Muscle of arm (tissue), 12 donors: Measurements from ENCODE around the gene MEAF6. TPM values are rescaled to one million over a fixed set of nuclear protein-coding genes. Genes with fewer than 3 reads are reported as not detected.
A peak's percentile ranks its signal among the peaks of the same experiment; 100 is the strongest.

Source experiments
- DNase-seq: peaks from one replicate; pipeline ENCODE4 v3.0.0-alpha.2; 2013
- polyA plus RNA-seq, 12 donors: library from polyadenylated mRNA; unstranded; fragments of 120-200 nt; gene quantifications; one replicate each; pipeline ENCODE4 v1.2.1, GENCODE V29; 2013; ENCODE audit not compliant: insufficient read length in 12 of 12

The MEAF6 gene
- polyA plus RNA-seq, 12 donors, result 37.1 to 65.6 (median 48.4) TPM; not detected in 1

DNA sequence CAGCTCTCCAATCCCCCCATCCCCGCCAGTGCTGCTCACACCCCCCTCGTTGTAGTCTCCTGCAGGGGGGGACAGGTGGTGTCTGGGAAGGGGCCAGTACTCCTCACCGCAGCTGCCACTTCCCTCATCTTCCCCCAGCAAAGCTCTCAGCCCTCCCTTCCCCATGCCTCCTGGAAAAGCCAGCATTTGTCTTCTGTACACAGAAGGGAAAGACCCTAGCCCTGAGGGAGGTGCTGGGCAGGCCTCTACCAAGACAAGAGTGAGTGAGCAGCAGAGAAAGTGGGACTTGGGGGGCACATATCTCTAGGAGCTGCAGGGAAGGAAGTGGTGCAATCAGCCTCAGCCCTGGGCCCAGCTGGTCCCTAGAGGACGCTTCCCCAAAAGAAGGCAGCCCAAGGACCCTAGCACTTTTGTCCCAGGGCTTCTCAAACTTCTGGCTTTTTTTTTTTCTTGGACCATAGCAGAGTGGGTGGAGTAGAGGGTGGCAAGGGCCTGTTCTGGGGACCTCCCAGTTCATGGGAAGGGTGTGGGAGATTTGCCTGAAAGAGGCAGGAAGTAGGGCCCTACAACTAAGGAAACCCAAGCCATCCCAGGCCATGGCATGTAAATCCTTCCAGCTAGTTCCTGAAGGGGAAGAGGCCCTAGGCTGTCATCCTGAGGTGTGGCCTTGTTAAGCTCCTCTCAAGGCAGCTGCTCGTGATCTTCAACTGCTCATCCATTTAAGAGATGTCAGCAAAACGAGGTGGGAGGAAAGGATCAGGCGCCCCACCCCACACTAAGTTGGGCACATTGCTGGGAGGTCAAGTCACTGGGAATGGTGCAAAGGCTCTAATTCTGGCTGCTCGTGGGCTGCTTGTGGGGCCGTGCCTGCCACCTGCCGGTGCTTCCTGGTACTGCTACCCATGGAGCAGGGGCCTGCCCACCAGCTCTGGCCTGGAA lies 27.6 kb downstream of the MEAF6 start:
- DNase-seq, result peak; percentile 72

DNA sequence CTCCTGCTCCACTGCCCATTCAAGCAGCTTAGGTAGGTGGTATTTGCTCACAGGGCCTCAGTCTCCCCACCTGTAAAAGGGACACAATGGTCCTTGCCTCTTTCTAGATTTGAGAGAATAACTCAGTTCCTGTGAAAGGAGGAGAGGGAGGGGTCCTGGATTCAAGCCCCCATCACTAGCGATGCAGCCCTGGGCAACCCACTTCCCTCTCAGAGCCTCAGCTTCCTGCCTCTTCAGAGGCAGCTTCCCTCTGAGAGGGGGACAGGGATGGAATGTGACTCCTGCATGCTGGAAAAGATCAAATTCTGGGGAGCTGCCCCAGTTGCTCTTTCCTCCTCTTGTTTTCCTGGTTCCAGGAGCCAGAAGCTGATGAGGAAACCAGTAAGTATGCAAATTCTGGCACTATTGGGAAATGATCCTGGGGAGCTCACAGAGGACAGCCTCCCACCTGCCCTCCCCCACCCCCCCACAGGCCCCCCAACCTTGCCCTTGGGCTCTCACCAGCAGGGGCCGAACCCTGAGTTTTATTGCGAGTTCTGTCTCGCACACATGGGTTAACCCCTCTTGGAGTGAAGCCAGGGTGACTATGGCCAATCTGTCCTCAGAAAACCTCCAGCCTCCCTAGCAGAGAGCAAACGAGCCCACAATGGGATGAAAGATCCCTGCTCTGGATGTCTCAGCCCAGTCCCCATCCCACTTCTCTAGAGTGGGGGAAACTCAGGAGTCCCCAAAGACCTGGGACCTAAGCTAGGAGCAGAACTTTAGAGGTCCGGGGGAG lies 28.5 kb downstream of the MEAF6 start:
- no peak for DNase-seq

DNA sequence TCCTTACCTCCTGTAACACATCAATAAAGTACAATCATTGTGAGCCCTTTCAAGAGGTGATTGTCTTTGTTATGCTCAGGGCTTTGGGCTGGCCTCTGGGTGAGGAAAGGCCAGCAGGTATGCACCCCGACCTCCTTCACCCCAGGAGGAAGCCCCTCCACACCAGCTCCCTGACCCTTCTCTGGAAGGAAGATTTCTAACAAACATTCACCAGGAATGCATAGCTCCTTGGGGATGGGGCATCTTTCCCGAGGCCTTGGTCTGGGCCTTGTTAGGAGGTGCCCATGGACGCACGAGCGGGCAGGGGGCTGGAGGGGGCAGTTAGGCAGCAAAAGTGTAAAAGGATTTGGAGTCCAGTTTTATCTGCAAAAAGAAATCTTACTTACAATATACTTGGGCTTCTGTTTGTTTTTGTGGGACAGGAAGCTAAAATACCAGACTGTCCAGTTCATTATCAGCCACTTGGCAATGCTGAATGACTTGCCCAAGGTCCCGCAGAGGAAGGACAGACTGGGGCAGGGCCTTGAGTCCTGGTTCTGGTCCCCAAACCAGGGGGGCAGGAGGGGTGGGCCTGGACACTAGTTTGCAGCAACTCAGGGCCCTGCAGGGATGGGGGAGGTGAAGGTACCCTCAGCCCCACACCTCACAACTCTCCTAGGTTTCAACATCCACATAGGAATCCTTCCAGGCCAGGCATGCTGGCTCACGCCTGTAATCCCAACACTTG lies 30.1 kb downstream of the MEAF6 start:
- DNase-seq, result no peak

DNA sequence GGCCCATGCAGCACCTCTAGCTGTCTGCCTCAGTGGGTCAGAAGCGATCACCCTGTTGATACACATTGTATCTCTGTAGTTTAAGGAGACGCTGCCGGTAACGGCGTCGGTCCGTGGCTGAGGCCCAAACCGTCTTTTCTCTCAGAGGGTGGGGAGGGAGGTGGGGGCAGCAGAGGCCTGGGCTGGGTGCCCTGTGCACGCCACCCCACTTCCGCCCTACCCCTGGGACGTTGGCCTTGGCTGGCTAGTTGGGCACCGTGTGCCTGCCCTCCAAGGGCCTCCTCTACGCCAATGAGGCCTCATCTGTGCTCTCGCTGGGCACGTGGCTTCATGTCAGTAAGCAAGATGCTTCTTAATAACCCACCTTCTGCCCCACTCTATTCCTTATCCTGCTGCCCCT lies 30.8 kb downstream of the MEAF6 start:
- DNase-seq, result no peak

DNA sequence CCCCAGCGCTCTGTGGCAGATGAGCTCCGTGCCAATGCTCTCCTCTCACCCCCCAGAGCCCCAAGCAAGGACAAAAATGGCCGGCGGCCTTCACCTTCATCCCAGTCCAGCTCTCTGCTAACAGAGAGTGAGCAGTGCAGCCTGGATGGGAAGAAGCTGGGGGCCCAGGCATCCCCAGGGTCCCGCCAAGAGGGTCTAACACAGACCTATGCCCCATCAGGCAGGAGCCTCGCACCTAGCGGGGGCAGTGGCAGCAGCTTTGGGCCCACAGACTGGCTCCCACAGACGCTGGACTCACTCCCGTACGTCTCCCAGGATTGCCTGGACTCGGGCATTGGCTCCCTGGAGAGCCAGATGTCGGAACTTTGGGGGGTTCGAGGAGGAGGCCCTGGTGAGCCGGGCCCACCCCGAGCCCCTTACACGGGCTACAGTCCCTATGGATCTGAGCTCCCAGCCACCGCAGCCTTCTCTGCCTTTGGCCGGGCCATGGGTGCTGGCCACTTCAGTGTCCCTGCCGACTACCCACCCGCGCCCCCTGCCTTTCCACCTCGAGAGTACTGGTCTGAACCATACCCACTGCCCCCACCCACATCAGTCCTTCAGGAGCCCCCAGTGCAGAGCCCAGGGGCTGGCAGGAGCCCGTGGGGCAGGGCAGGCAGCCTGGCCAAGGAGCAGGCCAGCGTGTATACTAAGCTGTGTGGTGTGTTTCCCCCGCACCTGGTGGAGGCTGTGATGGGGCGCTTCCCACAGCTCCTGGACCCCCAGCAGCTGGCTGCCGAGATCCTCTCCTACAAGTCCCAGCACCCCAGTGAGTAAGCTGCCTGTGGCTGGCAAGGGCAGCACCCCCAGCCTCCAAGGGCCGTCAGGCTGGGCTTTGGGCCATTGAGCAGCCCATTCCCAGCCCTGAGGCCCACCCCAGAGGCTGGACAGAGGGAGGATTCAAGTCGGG lies 31.5 kb downstream of the MEAF6 start:
- DNase-seq, result no peak

DNA sequence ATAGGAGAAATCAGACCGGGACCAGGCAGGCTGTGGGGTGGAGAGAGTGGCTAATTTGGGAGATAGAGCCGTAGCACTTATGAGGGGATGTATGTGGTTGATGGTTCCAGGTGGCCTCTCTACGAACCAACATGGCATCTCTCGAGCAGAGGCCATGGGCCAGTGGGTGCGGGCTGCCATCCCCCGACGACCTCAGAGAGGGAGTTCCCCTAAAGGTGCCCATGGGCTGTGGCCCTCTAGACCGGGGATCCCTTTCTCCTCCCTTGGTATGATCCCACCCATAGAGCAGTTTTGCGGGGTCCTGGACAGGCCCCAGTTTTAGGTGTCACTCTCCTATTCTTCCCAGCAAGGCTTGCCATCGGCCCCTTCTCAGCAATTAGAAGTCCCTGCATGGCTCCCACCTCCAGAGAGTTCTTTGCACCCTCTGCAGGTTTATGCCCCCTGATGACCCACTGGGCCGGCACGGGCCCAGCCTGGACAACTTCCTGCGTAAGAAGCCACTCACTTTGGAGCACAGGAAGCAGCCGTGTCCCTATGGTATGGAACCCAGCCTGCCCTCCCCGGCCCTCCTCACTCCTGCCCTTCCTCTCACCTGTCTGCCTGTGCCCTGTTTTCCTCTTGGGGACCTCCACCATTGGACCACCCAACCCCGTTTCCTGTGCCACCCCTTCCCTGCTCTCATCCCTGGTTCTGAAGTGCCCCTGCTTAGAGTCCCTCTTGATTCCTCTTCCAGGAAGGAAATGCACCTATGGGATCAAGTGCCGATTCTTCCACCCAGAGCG lies 32.4 kb downstream of the MEAF6 start:
- no peak for DNase-seq

DNA sequence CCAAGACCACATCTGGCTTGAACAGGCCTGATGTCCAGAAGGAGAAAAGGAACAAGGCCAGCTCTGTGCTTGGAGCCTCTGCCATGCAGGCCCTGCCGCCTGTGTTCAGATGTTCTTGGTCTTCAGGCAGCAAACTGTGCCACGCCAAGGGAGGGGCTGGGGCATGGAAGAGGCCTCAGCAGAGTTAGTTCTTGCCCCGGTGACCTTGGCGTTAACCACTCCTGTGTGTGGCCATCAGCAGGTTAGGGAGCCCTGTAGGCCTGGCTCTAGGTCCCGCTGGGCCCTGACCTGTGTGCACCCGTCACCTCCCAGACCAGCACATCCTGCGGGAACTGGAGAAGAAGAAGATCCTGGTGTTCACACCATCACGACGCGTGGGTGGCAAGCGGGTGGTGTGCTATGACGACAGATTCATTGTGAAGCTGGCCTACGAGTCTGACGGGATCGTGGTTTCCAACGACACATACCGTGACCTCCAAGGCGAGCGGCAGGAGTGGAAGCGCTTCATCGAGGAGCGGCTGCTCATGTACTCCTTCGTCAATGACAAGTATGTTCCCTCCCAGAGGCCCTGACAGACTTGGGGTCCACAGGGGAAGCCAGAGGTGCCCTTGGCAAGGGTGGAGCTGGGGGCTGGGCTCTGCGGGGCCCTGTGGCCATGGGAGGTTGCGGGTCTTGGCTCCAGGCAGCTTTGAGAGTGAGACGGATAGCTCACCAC lies 33.1 kb downstream of the MEAF6 start:
- no peak for DNase-seq

DNA sequence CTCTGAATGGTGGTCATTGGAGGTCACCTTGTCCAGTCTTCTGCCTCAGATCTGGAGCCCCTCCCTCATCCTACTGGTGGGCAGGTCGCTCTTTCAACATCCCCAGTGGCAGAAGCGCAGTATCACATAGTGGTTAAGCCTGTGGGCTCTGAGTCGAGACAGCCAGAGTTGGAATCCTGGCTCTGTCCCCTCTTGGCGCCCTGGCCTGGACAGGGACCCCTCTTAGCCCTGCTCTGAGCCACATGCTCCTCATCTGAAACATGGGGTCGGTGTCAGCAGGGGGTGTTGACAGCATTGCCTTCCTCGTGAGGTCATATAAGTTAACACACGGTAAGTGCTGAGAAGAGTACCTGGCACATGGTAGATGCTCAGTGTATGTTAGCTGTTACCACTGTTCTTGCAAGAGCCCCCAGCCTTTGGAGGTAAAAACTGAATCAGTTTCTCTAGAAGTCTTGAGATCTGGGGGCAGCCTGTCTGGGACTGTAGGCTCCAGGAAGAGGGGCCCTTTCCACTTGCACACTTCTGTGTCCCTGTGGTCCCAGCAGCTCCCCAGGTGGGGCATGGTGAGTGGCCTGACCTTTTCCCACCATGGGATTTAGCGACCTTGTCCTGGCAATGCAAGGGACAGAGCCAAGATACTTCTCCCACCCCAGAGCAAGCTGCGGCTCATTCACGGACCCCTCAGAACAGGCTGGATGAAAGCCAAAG lies 33.8 kb downstream of the MEAF6 start:
- no peak for DNase-seq

DNA sequence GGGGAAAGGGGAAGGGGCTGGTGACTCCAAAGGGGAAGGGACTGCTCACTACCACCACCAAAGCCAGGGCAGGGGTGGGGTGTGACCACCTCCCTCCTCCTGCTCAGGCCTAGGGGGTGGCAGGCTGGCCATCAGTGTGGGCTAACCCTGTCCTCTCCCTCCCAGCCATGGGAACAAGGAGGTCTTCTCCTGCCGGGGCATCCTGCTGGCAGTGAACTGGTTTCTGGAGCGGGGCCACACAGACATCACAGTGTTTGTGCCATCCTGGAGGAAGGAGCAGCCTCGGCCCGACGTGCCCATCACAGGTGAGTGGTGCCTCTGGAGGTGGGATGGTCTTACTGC lies 34.5 kb downstream of the MEAF6 start:
- no peak for DNase-seq

DNA sequence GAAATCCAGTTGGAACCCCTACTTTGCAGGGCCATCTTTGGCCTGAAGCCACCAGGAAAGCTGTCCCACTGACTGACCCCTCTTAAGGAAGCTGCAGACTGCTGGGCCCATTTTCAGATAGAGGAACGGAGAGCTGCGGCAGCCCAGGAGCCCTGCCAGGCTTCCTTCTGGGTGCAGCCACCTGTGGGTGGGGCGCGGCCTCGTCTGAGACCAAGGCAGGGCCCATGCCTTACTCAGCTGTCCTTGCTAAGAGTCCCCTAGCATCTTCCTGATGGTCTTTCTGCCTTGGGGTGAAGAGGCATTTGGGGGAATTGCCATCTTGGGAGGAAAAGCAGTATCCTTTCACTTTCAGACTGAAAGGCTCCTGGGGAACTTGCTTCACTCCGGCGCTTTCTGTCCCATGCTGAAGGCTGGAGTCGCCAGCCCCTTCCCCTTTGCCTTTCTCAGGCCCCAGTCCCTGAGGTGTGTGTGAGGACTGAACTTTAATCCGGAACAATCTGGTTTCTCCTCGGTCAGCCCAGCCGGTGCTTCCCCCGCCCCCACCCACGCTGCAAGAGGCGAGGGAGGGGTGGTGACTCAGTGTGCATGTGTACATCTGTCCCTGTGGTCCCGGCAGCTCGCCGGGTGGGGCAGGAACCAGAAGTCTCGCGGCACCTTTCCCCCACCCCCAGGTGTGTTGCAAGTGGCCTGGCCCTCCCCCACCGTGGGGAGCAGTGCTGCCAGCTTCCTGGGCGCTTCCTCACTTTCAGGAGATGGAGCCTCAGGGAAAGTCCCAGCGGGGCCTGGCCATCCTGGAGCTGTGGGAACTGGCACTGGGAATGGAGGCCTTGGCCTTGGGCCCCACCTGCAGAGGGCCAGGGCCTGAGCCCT lies 35.1 kb downstream of the MEAF6 start:
- no peak for DNase-seq

DNA sequence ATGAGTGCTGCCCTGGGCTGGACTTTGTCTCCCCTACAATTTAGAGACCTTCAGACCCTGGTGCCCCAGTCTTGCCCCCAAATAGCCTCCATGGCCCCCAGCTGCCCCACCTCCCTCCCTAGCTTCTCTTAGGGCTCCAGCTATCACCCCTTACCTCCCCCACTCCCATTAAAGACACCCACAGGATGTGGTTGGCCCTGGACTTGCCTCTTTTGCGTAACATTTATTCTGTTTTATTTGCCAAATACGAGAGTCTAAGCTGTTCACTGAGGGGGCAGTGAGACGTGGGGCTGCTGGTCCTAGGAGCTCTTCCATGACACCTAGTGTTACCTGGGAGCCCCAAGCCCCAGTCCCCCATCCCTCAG lies 35.7 kb downstream of the MEAF6 start:
- no peak for DNase-seq

DNA sequence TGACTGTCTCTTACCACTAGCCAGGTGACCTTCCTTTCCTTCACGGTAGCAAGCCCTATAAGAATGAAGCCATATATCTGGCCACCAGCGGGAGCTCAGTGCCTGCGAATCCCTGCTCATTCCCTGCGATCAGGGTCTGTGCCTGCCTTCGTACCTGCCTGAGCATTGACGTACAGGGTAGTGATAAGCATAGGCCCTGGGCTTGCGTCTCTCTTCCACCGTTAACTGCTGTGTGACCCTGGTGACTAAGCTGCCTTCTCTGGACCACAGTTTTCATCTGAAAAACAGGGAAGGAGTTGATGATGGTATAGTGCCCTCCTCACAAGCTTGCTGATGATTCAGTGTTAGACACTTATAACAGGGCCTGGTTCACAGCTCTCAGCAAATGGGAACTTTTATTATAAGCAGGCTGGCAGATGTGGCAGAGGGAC lies 36.1 kb downstream of the MEAF6 start:
- DNase-seq, result no peak

DNA sequence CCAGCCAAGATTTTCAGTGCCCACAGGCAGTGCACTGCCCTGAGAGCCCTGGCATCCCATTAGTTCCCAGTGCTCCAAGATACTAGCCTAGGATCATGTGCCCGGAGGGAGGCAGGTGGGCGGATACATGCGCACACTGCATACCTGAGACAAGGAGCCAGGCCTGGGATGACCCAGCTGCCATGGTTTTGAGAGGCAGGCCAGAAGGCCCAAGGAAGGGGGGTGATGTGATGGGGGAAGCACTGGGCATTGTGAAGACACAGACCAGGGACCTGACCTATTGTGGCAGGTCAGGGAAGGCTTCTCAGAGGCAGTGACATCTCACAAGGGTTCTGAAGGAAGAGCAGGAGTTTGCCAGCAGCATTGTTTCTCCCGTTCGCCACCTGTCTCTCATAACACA lies 36.6 kb downstream of the MEAF6 start:
- DNase-seq, result no peak

DNA sequence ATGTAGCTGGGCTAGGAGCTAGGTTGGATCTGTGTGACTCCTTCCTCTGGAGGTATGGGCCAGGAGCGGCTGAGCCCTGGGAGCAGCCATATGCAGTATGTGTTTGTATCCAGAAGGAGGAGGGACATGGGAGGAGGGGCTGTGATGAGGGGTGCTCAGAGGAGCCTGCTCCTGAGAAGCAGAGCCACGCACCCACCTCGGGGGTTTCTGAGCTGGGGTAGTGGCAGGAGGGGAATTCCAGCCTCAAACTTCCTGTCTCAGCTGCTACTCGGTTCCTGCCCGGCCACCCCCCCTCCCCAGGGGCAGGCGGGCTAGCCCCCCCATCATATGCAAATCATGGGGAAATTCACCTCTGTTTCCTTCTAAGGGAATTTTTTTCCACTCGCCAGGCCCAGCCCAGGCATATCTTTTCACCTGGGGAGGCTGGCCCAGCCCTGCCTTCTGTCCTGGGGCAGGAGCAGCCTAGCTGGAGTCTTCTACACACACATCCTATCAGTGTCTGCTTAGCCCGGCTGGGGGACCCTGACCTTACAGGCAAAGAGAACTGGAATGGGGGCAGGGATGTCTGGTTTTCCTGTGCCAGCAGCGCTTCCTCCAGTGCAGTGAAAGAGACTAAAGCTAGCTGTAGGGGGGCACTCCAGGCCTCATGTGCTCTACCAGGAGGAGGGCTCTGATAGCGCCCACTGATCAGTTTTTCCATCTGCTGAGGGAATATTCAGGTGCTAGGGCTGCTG lies 37.2 kb downstream of the MEAF6 start:
- no peak for DNase-seq

DNA sequence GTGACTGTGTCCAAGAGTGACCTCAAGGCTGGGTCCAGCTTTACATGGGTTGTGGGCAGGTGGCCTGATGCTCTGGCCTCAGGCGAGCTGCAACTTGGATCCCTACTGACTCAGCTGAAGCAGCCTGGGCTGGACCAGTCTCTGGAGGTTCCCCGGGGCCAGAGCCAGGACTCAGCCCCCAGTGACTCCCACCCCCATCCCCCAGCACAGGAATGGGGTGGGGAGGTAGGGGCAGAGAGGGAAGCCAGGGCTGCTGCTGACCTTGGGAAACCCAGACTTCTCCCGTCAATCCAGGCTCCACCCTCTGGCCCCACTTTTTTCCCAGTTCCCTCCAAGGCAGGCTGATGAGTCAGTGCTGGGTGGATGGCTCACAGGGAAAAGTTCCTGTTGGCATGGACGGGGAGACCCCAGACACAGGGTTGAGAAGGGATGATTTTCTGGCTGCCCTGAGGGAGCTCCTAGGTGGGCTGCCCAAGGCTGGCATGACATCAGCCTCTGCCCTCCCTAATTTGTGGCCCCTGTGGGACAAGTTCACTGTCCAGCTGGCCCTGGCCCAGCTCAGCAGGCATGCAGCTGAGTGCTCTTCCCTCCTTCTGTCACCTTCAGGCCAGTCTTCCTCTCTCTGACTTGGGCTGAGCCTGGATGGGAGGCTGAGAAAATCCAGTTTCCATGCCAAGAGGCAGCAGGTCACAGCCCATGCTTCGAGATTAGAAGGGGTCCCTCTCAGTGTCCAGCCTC lies 37.9 kb downstream of the MEAF6 start:
- DNase-seq, result no peak

DNA sequence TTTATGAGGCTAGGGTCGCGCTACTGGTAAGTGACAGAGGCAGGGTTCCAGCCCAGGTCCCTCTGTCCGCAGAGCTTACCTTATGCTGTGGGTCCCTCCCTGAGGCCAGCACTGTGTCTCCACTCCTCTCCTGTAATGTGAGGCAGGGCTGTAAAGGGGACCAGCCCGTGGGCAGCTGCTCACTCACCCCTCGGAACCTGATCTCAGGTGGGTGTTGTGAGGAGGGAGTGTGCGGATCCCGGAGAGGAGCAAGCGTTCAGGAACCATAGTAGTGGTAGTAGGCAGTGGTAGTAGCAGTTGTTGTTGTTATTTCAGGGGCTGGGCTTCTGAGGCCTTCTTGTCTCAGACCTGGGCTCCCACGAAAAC lies 38.5 kb downstream of the MEAF6 start:
- DNase-seq, result no peak
